ENCODE data around the gene DTWD1. TPM values are rescaled to one million over a fixed set of nuclear protein-coding genes. Genes with fewer than 3 reads are reported as not detected.
"Not testable (repeated sequence)": the region's sequence is repeated elsewhere in the genome, so short reads cannot be mapped to it uniquely, and the experiment has no call there.

The DTWD1 gene
- total RNA-seq, 1 donor from 2014 or later = 26.5 TPM

- no peak for DNase-seq (ENCODE audit: low spot score)
- intact Hi-C loops (cut with micrococcal nuclease) = no loop called here
- Mint-ChIP-seq H3K4me1 (ENCODE audit: low read depth) (no peaks in the 10 kb centered on the region), H3K27ac (no peak overlapping the region), H3K9me3 (peaks cover 31% of the 10 kb centered on the region), H3K36me3 (ENCODE audit: low read depth) (peaks cover 2% of the 10 kb centered on the region), H3K27me3 (ENCODE audit: insufficient read depth) (no peaks in the 10 kb centered on the region), H3K4me3 (no peak overlapping the region)
Observed at GRCh38 chr15:49652922-49653321, 32.1 kb downstream of the DTWD1 start.

- no peak overlapping the region for H3K27ac Mint-ChIP-seq
- H3K9me3 Mint-ChIP-seq = peaks cover 27% of the 10 kb centered on the region
- intact Hi-C loops (cut with micrococcal nuclease) = no loop called here
- H3K4me3 Mint-ChIP-seq = no peak overlapping the region
- no peak for DNase-seq (ENCODE audit: low spot score)
- no peaks in the 10 kb centered on the region for H3K4me1 Mint-ChIP-seq (ENCODE audit: low read depth)
- peaks cover 2% of the 10 kb centered on the region for H3K36me3 Mint-ChIP-seq (ENCODE audit: low read depth)
- peaks cover 12% of the 10 kb centered on the region for H3K27me3 Mint-ChIP-seq (ENCODE audit: insufficient read depth)
Observed at GRCh38 chr15:49656734-49657133, 35.9 kb downstream of the DTWD1 start.

DNA sequence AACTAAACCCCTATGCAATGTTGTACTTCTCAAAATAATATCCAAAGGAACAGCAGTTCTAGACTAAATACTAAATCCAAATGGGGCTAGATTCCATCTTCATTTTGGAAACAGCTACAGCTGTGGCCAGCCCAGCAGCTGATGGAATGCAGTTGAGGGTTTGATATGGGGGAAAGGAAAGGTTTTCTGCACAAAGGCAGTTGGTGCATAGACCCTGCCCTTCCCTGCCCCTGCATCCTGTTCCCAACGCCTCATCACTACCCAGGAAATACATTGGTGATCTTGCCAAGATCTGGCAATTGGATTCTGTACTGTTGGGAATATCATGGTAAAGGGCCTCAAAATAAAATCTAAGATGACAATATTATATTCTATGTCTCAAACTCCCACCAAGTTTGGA lies 43.9 kb downstream of the DTWD1 start:
- no peak overlapping the region for H3K27ac Mint-ChIP-seq
- no peak overlapping the region for H3K4me3 Mint-ChIP-seq
- H3K27me3 Mint-ChIP-seq (ENCODE audit: insufficient read depth) = peaks cover 20% of the 10 kb centered on the region
- DNase-seq (ENCODE audit: low spot score) = no peak
- intact Hi-C loops (cut with micrococcal nuclease) = no loop called here
- H3K9me3 Mint-ChIP-seq = no peaks in the 10 kb centered on the region
- no peaks in the 10 kb centered on the region for H3K4me1 Mint-ChIP-seq (ENCODE audit: low read depth)
- no peaks in the 10 kb centered on the region for H3K36me3 Mint-ChIP-seq (ENCODE audit: low read depth)

DNA sequence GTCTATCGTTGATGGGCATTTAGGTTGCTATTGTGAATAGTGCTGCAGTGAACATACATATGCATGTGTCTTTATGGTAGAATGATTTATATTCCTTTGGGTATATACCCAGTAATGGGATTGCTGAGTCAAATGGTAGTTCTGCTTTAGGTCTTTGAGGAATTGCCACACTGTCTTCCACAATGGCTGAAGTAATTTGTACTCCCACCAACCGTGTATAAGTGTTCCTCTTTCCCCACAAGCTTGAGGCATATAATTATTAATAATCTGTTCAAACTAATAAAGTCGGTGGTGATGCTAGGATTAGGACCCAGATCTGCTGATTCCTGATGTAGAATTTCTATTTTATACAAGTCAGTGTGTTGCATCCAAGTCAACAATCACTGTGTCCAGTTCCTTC lies 45.6 kb downstream of the DTWD1 start:
- H3K4me3 Mint-ChIP-seq; H3K27ac Mint-ChIP-seq; H3K9me3 Mint-ChIP-seq; intact Hi-C loops (cut with micrococcal nuclease); H3K4me1 Mint-ChIP-seq (ENCODE audit: low read depth); H3K36me3 Mint-ChIP-seq (ENCODE audit: low read depth); DNase-seq (ENCODE audit: low spot score): not testable (repeated sequence)
- peaks cover 13% of the 10 kb centered on the region for H3K27me3 Mint-ChIP-seq (ENCODE audit: insufficient read depth)

- H3K27me3 Mint-ChIP-seq (ENCODE audit: insufficient read depth) = peaks cover 5% of the 10 kb centered on the region
- no peaks in the 10 kb centered on the region for H3K4me1 Mint-ChIP-seq (ENCODE audit: low read depth)
- no peak overlapping the region for H3K27ac Mint-ChIP-seq
- H3K9me3 Mint-ChIP-seq = no peaks in the 10 kb centered on the region
- DNase-seq (ENCODE audit: low spot score) = no peak
- no peak overlapping the region for H3K4me3 Mint-ChIP-seq
- intact Hi-C loops (cut with micrococcal nuclease) = no loop called here
- no peaks in the 10 kb centered on the region for H3K36me3 Mint-ChIP-seq (ENCODE audit: low read depth)
Observed at GRCh38 chr15:49669288-49669687, 48.4 kb downstream of the DTWD1 start.

DNA sequence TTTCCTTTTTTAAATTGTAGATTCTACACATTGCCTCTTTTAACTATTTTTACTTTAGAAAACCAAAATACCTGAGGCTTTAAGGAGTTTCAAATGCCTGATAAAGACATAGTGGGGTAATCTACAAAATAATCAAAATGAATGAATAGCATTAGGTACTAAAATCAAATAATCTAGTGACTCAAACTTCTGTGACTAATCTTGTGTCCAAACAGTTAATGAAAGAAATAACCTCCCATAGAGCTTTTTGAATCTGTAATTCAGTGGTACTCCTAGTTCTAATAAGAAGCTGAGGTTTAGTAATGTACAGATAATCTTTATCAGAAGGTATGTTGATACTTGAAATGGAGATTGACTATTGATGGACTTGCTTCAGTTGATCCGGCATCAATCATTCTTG lies 53.0 kb downstream of the DTWD1 start:
- no peak overlapping the region for H3K27ac Mint-ChIP-seq
- no peaks in the 10 kb centered on the region for H3K4me1 Mint-ChIP-seq (ENCODE audit: low read depth)
- H3K4me3 Mint-ChIP-seq = no peak overlapping the region
- no peak for DNase-seq (ENCODE audit: low spot score)
- no peaks in the 10 kb centered on the region for H3K36me3 Mint-ChIP-seq (ENCODE audit: low read depth)
- no peaks in the 10 kb centered on the region for H3K9me3 Mint-ChIP-seq
- intact Hi-C loops (cut with micrococcal nuclease) = no loop called here
- peaks cover 18% of the 10 kb centered on the region for H3K27me3 Mint-ChIP-seq (ENCODE audit: insufficient read depth)

DNA sequence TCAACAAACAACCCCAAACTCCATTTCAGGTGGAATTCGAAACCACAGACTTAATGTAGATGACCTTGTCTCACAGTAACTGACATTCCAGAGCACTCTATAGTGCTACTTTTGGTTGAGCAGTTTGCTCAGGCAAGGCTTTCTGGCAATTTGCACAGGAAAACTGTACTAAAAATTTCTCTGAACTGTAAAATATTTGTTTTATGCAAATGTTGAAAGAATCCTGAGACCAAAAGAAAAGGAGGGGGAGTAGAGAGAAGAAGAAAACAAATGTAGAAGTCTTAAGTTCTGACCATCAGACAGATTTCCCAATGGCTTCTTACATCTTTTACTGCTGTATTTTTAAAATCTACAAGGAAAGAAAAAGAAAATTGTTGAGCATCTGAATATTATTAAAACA lies 53.5 kb downstream of the DTWD1 start:
- Mint-ChIP-seq H3K9me3 (no peaks in the 10 kb centered on the region), H3K36me3 (ENCODE audit: low read depth) (no peaks in the 10 kb centered on the region), H3K27ac (no peak overlapping the region), H3K27me3 (ENCODE audit: insufficient read depth) (peaks cover 20% of the 10 kb centered on the region), H3K4me3 (no peak overlapping the region), H3K4me1 (ENCODE audit: low read depth) (no peaks in the 10 kb centered on the region)
- intact Hi-C loops (cut with micrococcal nuclease) = no loop called here
- no peak for DNase-seq (ENCODE audit: low spot score)

- Mint-ChIP-seq H3K36me3 (ENCODE audit: low read depth) (no peaks in the 10 kb centered on the region), H3K9me3 (no peaks in the 10 kb centered on the region), H3K4me3 (no peak overlapping the region), H3K27ac (no peak overlapping the region), H3K27me3 (ENCODE audit: insufficient read depth) (peaks cover 20% of the 10 kb centered on the region), H3K4me1 (ENCODE audit: low read depth) (no peaks in the 10 kb centered on the region)
- DNase-seq (ENCODE audit: low spot score) = no peak
- intact Hi-C loops (cut with micrococcal nuclease) = no loop called here
Observed at GRCh38 chr15:49675041-49675440, 54.2 kb downstream of the DTWD1 start.

GRCh38 chr15:49678655-49679054 lies 57.8 kb downstream of the DTWD1 start:
- no peak for DNase-seq (ENCODE audit: low spot score)
- Mint-ChIP-seq H3K4me1 (ENCODE audit: low read depth) (no peaks in the 10 kb centered on the region), H3K4me3 (no peak overlapping the region), H3K27ac (no peak overlapping the region), H3K36me3 (ENCODE audit: low read depth) (no peaks in the 10 kb centered on the region), H3K27me3 (ENCODE audit: insufficient read depth) (peaks cover 20% of the 10 kb centered on the region), H3K9me3 (no peaks in the 10 kb centered on the region)
- intact Hi-C loops (cut with micrococcal nuclease) = no loop called here

DNA sequence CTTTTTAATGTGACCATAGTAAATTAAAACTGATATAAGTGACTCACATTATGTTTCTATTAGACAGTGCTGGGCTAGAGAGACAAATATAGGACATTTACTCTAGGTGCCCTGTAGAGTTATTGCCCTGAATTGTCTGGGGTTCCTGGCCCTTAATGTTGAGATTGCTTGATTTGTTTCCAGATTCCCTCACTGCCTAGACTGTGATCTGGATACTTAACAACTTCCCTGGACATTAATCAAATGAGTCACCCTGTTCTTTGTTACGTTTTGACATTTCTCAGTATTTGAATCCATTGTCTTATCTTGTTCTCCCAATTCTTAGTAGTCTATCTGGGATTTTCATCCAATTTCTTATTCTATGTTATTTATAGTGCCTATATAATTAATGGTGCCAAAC lies 65.8 kb downstream of the DTWD1 start:
- Mint-ChIP-seq H3K27ac (no peak overlapping the region), H3K36me3 (ENCODE audit: low read depth) (no peaks in the 10 kb centered on the region), H3K9me3 (no peaks in the 10 kb centered on the region), H3K27me3 (ENCODE audit: insufficient read depth) (peaks cover 3% of the 10 kb centered on the region), H3K4me1 (ENCODE audit: low read depth) (no peaks in the 10 kb centered on the region), H3K4me3 (no peak overlapping the region)
- no peak for DNase-seq (ENCODE audit: low spot score)
- intact Hi-C loops (cut with micrococcal nuclease) = no loop called here

DNA sequence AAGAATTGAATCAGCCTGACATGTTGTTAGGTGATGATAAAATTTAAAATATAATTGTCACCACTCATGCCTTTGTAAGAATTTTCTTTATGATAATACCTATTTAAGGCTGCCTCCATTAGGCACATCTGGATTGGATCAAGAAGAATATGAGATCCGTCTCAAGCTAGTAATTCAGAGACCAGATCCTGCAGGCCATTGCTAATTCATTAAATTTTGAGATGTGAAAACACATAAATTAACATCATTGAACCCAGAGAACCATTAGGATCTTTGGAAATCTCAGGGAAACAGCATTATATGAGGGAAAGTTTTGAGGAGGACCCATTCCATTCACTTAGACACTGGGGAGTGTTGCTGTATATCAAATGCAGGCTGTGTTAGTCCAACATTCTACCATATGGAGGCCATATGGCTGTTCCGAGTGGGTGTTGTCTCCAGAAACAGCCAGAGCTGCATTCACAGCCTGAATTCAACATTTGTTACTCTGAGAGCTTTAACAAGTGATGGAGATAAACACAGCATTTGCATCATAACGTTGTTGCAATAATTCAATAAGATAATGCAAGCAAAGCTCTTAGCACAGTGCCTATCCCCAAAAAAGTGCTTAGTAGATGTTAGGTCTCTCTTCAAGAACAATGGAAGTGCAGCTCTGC lies 67.4 kb downstream of the DTWD1 start:
- Mint-ChIP-seq H3K4me3 (no peak overlapping the region), H3K4me1 (ENCODE audit: low read depth) (no peaks in the 10 kb centered on the region), H3K27ac (no peak overlapping the region), H3K9me3 (no peaks in the 10 kb centered on the region), H3K27me3 (ENCODE audit: insufficient read depth) (peaks cover 7% of the 10 kb centered on the region), H3K36me3 (ENCODE audit: low read depth) (no peaks in the 10 kb centered on the region)
- no peak for DNase-seq (ENCODE audit: low spot score)
- intact Hi-C loops (cut with micrococcal nuclease) = no loop called here

DNA sequence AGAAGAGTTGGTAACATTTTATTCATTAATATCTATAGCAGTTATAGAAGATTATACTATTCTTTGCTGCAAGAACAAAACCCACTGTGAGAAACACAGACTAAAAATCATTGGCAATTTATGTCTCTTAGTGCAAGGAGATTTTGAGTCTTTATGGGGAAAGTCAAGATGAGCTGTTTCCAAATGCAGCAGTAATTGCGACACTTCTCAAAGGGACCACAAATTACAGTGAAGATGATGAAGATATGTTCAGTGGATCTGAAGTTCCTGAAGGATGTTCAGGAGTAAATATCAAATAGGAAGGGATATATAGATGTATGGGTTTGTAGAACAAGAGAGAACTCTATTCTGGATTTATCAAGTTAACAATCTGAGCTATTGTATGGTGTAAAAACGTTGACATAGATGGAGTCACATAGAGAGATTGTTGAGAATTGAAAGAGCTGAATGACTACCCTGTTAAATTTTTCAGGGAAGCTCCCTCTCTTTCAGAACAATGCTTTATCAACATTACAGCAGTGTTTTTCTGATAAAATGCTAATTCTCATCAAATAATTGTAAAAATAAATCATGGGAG lies 71.8 kb downstream of the DTWD1 start:
- intact Hi-C loops (cut with micrococcal nuclease) = no loop called here
- H3K4me3 Mint-ChIP-seq = no peak overlapping the region
- peaks cover 9% of the 10 kb centered on the region for H3K27me3 Mint-ChIP-seq (ENCODE audit: insufficient read depth)
- H3K4me1 Mint-ChIP-seq (ENCODE audit: low read depth) = no peaks in the 10 kb centered on the region
- no peaks in the 10 kb centered on the region for H3K36me3 Mint-ChIP-seq (ENCODE audit: low read depth)
- H3K9me3 Mint-ChIP-seq = no peaks in the 10 kb centered on the region
- no peak overlapping the region for H3K27ac Mint-ChIP-seq
- DNase-seq (ENCODE audit: low spot score) = no peak

DNA sequence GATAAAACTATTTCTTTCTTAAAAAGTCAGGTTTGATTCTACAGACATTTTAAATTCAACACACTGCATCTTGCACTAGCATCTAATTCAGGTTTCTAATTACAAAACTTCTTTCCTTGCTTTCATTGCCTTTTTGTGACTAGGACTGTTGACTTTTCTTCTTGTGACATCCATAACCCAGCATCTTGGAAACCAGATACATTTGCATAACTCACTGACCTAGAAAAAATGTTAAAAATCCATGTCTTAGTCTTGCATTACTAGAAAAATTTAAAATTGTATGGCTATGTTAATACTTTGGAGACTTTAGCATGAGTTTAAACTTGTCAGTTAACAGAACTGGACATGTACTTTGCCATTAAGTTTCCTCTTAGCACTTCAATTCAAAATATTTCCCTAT lies 72.7 kb downstream of the DTWD1 start:
- Mint-ChIP-seq H3K27ac (no peak overlapping the region), H3K4me3 (no peak overlapping the region), H3K36me3 (ENCODE audit: low read depth) (no peaks in the 10 kb centered on the region), H3K9me3 (no peaks in the 10 kb centered on the region), H3K27me3 (ENCODE audit: insufficient read depth) (peaks cover 9% of the 10 kb centered on the region), H3K4me1 (ENCODE audit: low read depth) (no peaks in the 10 kb centered on the region)
- intact Hi-C loops (cut with micrococcal nuclease) = no loop called here
- no peak for DNase-seq (ENCODE audit: low spot score)

DNA sequence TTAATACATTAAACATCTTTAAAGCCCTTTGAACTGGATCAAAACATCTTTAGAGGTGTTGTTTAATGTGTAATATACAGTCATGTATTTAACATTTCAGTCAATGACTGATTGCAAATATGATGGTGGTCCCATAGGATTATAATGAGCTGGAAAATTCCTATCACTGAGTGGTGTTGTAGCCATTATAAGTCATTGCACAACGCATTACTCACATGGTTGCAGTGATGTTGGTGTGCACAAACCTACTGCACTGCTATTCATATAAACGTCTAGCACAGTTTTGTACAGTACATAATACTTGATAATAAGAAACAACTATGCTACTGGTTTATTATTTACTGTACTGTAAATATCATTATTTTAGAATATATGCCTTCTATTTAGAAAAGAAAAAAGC lies 75.6 kb downstream of the DTWD1 start:
- peaks cover 9% of the 10 kb centered on the region for H3K27me3 Mint-ChIP-seq (ENCODE audit: insufficient read depth)
- no peaks in the 10 kb centered on the region for H3K4me1 Mint-ChIP-seq (ENCODE audit: low read depth)
- H3K9me3 Mint-ChIP-seq = no peaks in the 10 kb centered on the region
- no peak overlapping the region for H3K27ac Mint-ChIP-seq
- no peak overlapping the region for H3K4me3 Mint-ChIP-seq
- no peak for DNase-seq (ENCODE audit: low spot score)
- H3K36me3 Mint-ChIP-seq (ENCODE audit: low read depth) = no peaks in the 10 kb centered on the region
- intact Hi-C loops (cut with micrococcal nuclease) = no loop called here
